ENCODE measurements around the gene GALNT18.

Gene GALNT18

DNA sequence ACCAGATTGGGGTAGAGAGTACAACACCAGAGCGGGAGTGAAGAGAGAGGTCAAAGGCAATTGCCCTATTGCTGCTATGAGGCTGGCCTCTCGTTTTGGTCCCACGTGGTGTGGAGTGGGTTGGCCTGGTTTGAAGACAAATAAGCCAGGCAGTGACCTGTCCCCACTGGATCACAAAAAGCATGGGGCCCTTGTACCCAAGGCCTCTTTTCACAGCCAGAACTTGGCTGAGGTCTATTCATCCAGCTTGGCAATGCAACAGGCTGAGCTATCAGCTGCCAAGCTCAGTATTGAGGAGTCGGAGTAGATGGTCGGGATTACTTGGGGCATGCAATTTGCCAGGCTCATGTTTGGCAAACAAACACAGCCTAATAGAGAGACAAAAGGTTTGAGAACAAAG lies 19.2 kb upstream of the GALNT18 start:
- Mint-ChIP-seq H3K27ac (no peak overlapping the region), H3K27me3 (peaks cover 57% of the 10 kb centered on the region), H3K4me1 (ENCODE audit: low read depth) (no peaks in the 10 kb centered on the region), H3K4me3 (no peak overlapping the region), H3K36me3 (ENCODE audit: low read depth) (no peaks in the 10 kb centered on the region), H3K9me3 (peaks cover 6% of the 10 kb centered on the region)
- no peak for DNase-seq

DNA sequence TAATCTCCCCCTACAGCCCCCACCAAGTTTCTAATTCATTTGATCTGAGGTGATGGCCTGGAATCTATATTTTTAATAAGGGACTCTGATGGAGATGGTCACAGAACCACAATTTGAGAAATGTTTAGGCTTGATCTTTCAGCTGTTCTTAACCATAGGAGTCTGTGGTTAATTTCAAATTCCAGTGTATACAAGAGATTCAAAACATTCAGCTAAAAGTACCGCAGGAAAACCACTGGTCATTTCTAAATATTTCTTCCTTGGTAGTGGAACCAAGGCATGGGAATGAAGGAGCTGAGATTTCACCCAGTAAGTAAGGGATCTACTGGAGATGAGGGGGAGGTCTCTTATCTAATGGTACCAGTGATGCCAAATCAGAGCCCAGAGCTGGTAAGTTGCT lies 18.3 kb upstream of the GALNT18 start:
- DNase-seq: no peak
- Mint-ChIP-seq H3K27ac (no peak overlapping the region), H3K36me3 (ENCODE audit: low read depth) (no peaks in the 10 kb centered on the region), H3K4me1 (ENCODE audit: low read depth) (no peaks in the 10 kb centered on the region), H3K9me3 (peaks cover 5% of the 10 kb centered on the region), H3K27me3 (peaks cover 53% of the 10 kb centered on the region), H3K4me3 (no peak overlapping the region)

DNA sequence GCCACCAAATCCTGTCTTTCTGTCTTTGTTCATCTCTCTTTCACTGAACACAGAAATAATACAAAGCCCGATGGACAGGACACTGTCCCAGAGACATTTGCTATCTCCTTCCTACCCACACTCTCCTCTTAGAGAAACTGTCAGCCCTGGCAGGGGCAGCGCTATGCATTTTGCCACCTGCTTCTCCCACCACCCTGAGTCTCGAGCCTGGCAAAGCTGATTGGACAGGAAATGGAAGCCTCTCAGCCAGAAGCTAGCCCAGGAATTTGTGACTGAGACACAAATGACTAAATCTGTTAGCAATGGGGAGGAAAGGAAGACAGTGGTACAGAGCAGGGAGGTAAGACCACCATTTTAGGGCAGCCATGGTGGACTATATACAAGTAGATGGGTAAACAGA lies 14.9 kb upstream of the GALNT18 start:
- Mint-ChIP-seq H3K4me1 (ENCODE audit: low read depth) (no peaks in the 10 kb centered on the region), H3K9me3 (no peaks in the 10 kb centered on the region), H3K4me3 (no peak overlapping the region), H3K36me3 (ENCODE audit: low read depth) (no peaks in the 10 kb centered on the region), H3K27me3 (peaks cover 27% of the 10 kb centered on the region), H3K27ac (no peak overlapping the region)
- no peak for DNase-seq

DNA sequence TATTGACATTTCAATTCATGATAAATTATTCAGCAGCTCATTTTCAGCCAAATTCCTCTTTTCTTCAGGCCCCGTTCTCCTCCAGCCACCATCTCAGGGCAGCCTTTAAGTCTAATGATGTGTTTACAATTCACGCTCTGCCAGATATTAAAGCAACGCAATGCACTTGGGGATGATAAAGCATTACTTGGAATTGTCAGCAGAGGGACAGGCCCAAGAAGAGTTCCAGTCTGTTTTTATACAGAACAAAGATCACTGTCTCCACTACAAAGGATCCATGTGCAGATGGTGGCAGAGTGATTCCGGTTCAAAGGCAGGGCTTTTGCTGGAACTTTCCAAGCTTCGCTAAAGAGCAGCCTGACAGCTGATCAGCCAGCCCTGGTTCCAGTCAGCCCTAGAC lies 13.6 kb upstream of the GALNT18 start:
- Mint-ChIP-seq H3K27me3 (peaks cover 16% of the 10 kb centered on the region), H3K4me3 (no peak overlapping the region), H3K36me3 (ENCODE audit: low read depth) (no peaks in the 10 kb centered on the region), H3K27ac (no peak overlapping the region), H3K4me1 (ENCODE audit: low read depth) (no peaks in the 10 kb centered on the region), H3K9me3 (no peaks in the 10 kb centered on the region)
- no peak for DNase-seq

DNA sequence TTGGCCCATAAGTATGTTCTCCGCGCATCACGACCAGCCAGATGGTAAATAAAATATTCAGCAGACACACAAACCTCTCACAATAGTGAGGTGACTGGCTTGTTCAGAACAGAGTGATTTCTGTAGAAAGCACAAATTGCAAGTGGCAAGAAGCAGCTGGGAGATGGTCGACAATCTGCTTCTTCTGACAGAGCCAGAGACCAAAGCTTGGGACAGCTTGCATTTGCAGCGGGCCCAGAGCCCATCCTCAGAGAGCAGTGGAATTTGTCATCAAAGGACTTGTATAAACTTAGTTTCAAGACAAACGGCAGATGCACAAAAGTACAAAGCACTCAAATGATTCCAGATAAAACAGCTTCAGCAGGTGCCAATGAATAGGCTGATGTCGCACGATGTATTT lies 7.6 kb upstream of the GALNT18 start:
- H3K27me3 Mint-ChIP-seq: peaks cover 15% of the 10 kb centered on the region
- H3K9me3 Mint-ChIP-seq: no peaks in the 10 kb centered on the region
- no peak overlapping the region for H3K4me3 Mint-ChIP-seq
- no peaks in the 10 kb centered on the region for H3K4me1 Mint-ChIP-seq (ENCODE audit: low read depth)
- no peak overlapping the region for H3K27ac Mint-ChIP-seq
- H3K36me3 Mint-ChIP-seq (ENCODE audit: low read depth): no peaks in the 10 kb centered on the region
- no peak for DNase-seq

DNA sequence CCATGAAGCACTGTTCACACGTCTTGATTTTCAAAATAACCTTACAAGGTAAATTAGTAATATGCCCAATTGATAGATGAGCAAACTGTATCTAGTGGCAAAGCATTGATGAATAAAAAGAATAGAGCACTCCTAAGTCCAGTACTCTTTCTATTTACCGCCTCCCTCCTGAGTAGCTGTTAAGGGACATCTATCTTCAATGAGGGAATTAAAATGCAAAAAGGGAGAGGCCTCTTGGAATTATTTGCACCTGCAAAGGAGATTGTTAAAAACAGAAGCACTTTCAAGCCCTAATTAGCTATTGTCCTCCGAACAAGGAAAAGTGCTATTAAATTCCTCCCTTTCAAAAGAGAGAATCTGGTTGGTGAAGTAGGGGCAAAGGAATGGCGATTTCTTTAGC lies 6.8 kb upstream of the GALNT18 start:
- peaks cover 21% of the 10 kb centered on the region for H3K27me3 Mint-ChIP-seq
- H3K27ac Mint-ChIP-seq: no peak overlapping the region
- H3K4me1 Mint-ChIP-seq (ENCODE audit: low read depth): no peaks in the 10 kb centered on the region
- H3K36me3 Mint-ChIP-seq (ENCODE audit: low read depth): no peaks in the 10 kb centered on the region
- no peaks in the 10 kb centered on the region for H3K9me3 Mint-ChIP-seq
- no peak for DNase-seq
- no peak overlapping the region for H3K4me3 Mint-ChIP-seq

DNA sequence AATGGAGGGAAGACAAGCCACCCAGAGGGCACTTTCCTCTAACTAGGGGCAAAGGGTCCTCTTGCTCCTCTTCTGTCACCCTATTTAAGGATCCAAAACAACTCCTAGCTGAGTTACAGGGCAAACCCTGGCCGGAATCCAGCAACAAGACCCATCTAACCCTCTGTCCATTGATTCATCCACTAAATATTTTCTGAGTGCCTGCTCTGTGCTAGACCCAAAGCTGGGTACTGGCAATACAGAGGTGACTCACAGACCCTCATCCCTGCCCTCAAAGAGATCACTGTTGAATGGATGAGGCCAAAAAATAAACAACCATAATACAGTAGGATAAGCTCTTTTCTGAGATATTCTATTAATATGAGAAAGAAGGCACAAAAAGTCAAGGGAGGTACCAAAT lies 4.3 kb upstream of the GALNT18 start:
- Mint-ChIP-seq H3K36me3 (ENCODE audit: low read depth) (no peaks in the 10 kb centered on the region), H3K4me3 (no peak overlapping the region), H3K27me3 (peaks cover 40% of the 10 kb centered on the region), H3K4me1 (ENCODE audit: low read depth) (peaks cover 4% of the 10 kb centered on the region), H3K9me3 (no peaks in the 10 kb centered on the region), H3K27ac (no peak overlapping the region)
- no peak for DNase-seq

DNA sequence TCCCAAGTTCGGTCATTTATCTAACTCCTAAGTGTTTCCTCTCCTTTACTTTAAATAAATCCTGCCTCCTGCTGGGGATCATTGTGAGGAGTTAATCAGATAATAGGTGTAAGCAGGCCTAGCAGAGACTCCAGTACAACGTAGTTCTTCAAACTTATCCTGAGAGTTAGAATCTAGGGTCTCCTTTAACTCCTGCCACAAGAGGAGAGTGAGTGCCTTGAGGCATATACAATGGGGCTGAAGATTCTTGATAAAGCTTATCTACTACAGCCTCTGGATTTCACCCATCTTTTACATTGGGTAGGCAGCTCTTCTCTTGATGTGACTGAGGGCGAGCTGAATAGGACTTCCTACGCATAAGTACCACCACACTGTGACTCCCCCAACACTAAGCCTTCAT lies 3.1 kb upstream of the GALNT18 start:
- Mint-ChIP-seq H3K36me3 (ENCODE audit: low read depth) (no peaks in the 10 kb centered on the region), H3K9me3 (no peaks in the 10 kb centered on the region), H3K27ac (no peak overlapping the region), H3K4me1 (ENCODE audit: low read depth) (peaks cover 9% of the 10 kb centered on the region), H3K27me3 (peaks cover 48% of the 10 kb centered on the region), H3K4me3 (no peak overlapping the region)
- DNase-seq: no peak

DNA sequence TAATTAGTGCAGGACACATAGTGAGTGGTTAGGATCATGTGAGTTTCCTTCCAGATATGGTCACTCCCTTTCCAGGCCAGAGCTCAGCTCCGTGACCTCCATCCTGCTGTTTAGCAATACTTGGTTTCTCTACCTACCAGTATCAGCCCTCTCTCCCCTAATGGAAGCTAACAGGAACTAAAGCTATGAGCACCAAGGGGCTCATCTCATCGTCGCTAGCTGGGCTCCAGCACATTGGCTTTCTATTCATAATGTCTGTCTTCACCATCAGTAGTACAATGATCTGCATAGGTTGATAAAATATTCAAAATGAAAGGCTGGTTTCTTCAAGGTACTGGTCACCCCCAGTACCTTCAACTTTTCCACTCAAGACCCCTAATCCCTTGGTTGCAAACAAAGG lies 2.4 kb upstream of the GALNT18 start:
- no peaks in the 10 kb centered on the region for H3K36me3 Mint-ChIP-seq (ENCODE audit: low read depth)
- H3K27ac Mint-ChIP-seq: no peak overlapping the region
- no peak for DNase-seq
- no peak overlapping the region for H3K4me3 Mint-ChIP-seq
- H3K9me3 Mint-ChIP-seq: no peaks in the 10 kb centered on the region
- peaks cover 50% of the 10 kb centered on the region for H3K27me3 Mint-ChIP-seq
- H3K4me1 Mint-ChIP-seq (ENCODE audit: low read depth): peaks cover 11% of the 10 kb centered on the region

DNA sequence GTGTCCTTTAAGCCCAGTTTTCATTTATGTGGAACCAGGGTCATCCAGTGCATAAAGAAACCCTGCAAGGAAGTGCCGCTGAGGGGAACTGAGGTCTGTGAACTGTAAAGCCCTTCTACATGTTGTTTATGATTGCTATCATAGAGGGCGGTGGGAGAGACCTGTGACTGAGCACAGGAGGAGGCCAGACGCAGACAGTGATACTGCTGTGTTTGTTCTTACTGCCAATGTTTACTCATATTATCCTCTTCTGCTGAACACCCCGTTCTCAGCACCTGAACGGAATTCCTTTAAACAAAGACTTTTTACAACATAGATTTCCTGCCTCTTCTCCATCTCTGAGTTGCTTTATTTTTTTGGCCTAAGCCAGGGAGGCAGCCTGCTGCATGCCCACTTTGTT lies 967 bp upstream of the GALNT18 start:
- Mint-ChIP-seq H3K27me3 (peaks cover 59% of the 10 kb centered on the region), H3K36me3 (ENCODE audit: low read depth) (no peaks in the 10 kb centered on the region), H3K4me3 (no peak overlapping the region), H3K9me3 (no peaks in the 10 kb centered on the region), H3K4me1 (ENCODE audit: low read depth) (peaks cover 12% of the 10 kb centered on the region), H3K27ac (no peak overlapping the region)
- no peak for DNase-seq

DNA sequence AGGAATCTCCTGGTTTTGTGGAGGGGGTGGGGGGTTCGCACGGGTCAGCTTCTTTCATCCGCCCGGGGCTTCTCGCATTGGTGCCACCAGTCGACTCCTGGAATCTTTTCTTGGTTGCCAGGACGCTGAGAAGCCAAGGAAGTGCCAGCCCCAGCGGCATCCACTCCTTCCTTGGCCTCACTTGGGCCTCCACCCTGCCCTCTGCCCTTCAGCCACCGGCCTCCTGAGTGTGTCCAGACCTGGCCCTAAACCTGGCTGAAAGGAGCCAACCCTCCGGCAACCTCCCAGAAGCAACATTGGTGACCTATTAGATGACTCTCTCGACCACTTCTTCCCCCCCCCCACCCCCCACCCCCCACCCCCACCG lies 518 bp upstream of the GALNT18 start:
- Mint-ChIP-seq H3K4me3 (peak overlapping the region; percentile 31), H3K27ac (no peak overlapping the region), H3K4me1 (ENCODE audit: low read depth) (peaks cover 14% of the 10 kb centered on the region), H3K36me3 (ENCODE audit: low read depth) (no peaks in the 10 kb centered on the region), H3K9me3 (no peaks in the 10 kb centered on the region), H3K27me3 (peaks cover 62% of the 10 kb centered on the region)
- DNase-seq: no peak

DNA sequence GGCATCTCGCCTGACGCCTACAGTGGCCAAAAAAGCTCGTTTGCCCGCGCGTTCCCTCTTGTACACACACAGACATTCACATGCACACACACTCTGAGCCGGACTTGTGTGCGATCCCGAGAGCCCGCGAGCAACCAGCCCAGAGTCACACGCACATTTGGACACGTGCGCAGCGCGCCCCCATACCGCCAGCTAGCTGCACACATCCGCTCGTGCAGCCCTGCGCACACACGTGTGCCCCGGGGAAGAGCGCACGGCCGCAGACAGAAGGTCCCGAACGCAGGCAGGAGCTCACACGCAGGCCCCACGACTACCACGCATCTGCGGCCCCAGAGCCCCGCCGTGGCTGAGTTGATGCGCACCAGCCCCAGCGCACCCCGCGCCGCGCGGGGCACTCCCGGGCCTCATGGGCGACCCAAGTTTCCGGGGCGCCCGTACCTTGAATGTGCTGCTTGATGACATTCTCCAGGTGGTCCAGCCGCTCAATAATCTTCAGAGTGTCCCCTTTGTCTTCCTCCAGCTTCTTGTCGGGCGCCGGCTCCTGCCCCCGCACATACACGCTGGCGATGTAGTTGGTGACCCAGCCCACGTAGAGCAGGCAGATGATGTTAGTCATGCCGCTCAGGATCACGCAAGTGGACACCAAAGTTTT lies 758 bp downstream of the GALNT18 start:
- Mint-ChIP-seq H3K27ac (peak overlapping the region; percentile 70), H3K4me1 (ENCODE audit: low read depth) (peaks cover 14% of the 10 kb centered on the region), H3K27me3 (peaks cover 66% of the 10 kb centered on the region), H3K4me3 (peak overlapping the region; percentile 83), H3K36me3 (ENCODE audit: low read depth) (no peaks in the 10 kb centered on the region), H3K9me3 (no peaks in the 10 kb centered on the region)
- DNase-seq: peak; percentile 41

DNA sequence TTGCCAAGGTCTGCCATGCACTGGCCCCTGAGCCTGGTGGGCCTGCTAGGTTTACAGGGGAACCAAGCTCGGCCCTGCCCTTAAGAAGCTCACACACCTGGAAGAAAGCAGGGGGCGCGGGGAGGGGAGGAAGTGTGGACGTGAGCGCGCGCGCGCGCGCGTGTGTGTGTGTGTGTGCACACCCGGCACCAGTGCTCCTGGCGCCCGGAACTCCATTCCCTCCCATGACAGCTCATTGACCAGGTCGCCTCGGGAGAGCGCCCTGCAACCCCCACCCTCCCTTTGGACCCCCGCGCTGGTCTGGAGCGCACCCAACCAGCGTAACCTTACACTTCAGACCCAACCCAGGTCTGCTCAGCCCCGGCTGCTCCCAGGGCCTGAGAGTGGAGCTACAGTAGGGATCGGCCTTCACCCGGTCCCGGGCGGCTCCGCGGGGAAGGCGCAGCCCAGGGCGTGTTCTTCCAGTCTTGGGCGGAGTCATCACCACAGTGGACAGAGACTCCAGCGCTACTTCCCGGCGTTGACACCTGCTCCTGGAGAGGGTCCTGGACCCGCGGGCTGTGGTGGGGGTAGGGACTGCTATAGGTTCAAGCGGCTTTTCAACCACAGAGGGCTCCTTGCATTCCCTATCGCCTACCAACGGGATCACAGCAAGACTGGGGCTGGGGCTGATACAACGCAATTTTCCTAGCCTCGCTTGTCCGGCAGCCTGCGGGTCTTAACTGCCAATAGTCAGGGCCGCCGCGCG lies 1.5 kb downstream of the GALNT18 start:
- H3K9me3 Mint-ChIP-seq: no peaks in the 10 kb centered on the region
- H3K4me1 Mint-ChIP-seq (ENCODE audit: low read depth): peaks cover 14% of the 10 kb centered on the region
- no peaks in the 10 kb centered on the region for H3K36me3 Mint-ChIP-seq (ENCODE audit: low read depth)
- H3K4me3 Mint-ChIP-seq: peak overlapping the region; percentile 83
- peak overlapping the region; percentile 70 for H3K27ac Mint-ChIP-seq
- peaks cover 68% of the 10 kb centered on the region for H3K27me3 Mint-ChIP-seq
- peak; percentile 41 for DNase-seq

DNA sequence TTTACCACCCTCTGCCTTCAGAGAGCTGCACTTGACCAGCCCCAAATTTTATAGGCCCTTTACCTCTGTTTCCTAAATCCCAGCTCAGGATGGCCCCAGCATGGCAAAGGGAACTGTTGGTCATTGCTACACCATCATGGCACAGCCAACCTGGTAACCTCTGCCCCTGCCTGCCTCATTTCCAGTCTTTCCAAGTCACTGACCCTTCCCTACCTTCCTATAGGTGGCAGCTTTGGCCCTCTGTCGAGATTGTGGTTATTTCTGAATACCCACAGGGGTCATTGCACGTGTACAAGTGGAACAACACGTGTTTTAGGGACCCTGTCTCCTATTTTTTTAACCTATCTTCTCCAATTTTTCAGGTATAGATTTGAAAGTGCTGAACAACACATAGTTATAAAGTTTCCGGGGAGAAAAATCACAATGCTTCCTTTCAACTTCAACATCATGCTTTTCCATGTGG lies 2.8 kb downstream of the GALNT18 start:
- Mint-ChIP-seq H3K27ac (no peak overlapping the region), H3K4me1 (ENCODE audit: low read depth) (peaks cover 14% of the 10 kb centered on the region), H3K27me3 (peaks cover 64% of the 10 kb centered on the region), H3K9me3 (no peaks in the 10 kb centered on the region), H3K36me3 (ENCODE audit: low read depth) (no peaks in the 10 kb centered on the region), H3K4me3 (no peak overlapping the region)
- DNase-seq: no peak

DNA sequence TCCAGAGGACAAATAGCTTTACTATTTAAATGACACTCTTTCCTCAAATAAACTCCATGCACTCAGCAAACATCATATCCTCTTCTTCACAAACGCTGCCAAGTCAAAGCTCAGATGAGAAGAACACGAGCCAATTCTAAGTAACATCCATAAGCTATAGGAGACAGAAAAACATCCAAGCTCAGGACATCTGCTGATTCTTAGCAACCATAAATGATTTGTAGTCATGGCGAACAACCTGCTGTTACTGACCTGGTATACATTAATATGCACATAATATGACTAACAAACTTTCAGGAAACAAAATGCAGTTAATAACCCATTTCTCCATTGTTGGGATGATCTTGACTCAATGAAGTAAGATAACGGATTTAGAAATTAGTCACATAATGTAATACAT lies 6.7 kb downstream of the GALNT18 start:
- DNase-seq: no peak
- Mint-ChIP-seq H3K9me3 (no peaks in the 10 kb centered on the region), H3K4me1 (ENCODE audit: low read depth) (peaks cover 6% of the 10 kb centered on the region), H3K4me3 (no peak overlapping the region), H3K27ac (no peak overlapping the region), H3K36me3 (ENCODE audit: low read depth) (no peaks in the 10 kb centered on the region), H3K27me3 (peaks cover 47% of the 10 kb centered on the region)
